Measurements from ENCODE around the gene NUDT3.
"Not testable (repeated sequence)": the region's sequence is repeated elsewhere in the genome, so short reads cannot be mapped to it uniquely, and the experiment has no call there.

The NUDT3 gene

DNA sequence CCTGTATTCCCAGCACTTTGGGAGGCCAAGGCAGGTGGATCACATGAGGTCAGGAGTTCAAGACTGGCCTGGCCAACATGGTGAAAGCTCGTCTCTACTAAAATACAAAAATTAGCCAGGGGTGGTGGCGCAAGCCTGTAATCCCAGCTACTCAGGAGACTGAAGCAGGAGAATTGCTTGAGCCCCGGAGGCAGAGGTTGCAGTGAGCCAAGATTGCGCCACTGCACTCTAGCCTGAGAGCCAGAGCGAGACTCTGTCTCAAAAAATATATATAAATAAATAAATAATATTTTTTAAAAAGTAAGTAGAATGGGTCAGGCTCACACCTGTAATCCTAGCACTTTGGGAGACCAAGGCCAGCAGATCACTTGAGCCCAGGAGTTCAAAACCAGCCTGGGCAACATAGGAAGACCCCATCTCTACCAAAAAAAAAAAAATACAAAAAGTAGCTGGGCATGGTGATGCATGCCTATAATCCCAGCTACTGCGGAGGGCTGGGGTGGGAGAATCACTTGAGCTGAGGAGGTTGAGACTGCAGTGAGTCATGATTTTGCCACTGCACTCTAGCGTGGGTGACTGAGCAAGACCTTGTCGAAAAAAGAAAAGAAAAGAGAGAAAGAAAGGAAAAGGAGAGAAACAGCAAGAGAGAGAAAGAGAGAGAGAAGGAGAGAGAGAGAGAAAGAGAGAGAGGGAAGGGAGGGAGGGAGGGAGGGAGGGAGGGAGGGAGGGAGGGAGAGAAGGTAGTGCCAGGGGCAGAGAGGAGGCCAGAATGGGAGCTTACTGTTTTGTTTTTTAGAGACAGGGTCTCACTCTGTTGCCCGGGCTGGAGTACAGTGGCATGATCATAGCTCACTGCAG lies 26.5 kb downstream of the NUDT3 start:
- DNase-seq = not testable (repeated sequence)

DNA sequence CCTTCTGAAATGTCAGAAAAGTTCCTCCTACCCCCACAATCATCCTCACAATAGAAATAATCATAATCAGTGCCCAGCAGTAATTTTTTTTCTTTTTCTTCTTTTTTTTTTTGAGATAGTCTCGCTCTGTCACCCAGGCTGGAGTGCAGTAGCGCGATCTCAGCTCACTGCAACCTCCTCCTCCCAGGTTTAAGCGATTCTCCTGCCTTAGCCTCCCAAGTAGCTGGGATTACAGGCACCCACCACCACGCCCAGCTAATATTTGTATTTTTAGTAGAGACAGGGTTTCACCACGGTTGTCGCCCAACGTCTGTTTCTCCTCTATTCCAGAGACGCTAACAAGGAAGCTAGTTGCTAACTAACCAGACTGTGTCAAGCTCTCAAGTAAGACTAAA lies 28.8 kb downstream of the NUDT3 start:
- DNase-seq = not testable (repeated sequence)

DNA sequence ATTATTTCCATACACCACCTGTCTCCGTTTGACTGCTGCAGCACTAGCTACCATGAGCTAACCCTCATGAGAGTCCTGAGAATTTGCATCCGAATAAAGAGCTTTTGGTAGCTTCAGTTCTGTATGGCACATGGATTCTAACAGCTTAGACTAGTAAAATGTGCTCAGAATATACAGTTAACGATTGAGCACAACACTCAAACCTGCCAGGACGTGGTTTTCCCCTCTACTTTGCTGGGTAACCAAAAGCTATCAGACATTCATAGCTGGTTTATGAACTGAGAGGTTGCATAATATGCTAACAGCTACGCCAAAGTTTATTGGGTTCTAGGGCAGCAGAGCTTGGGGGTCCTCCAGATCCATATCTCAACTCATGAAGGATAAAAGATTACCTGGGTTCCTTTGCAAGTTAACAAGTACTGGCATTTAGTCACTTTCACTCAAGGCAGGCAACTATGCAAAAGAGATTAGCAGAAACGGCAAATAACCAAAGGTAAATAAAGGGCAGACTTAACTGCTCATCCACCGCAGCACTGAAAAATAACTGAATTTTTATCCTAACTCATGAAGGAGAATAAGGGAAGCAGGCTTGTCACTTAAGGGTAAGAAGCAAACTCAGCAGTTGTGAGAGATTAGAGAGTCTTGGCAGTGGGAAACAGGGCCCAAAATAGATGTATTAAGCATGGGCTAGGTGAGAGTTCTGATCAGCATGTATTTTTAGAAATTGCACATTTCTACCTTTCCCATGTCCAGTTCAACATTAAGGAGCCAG lies 29.4 kb downstream of the NUDT3 start:
- DNase-seq = no peak

DNA sequence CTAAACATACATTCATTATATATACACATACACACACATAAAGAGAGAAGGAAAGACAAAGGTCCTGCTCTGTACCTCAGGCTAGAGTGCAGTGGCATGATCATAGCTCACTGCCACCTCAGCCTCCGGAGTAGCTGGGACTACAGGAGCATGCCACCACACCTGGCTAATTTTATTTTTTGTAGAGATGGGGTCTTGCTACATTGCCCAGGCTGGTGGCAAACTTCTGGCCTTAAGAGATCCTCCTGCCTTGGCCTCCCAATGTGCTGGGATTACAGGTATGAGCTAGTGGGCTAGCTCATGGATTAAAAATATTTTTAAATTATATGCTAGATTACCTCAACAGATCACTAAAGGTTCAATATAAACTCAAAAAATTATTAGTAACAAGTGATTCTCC lies 30.3 kb downstream of the NUDT3 start:
- DNase-seq = no peak

DNA sequence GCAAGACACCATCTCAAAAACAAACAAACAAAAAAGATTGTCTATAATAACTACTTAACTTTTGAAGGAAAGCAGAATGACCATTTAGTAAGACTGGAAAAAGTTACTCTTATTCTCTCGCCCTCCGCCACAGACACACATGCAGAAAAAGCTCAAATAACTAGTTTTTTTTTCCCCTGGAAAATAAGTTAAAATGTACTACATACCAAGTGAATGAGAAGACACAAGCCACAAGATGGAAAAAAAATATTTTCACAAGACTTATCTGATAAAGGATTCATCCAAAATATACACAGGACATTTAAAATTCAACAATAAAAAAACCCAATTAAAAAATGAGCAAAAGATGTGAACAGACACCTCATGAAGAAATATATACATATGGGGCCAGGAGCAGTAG lies 31.9 kb downstream of the NUDT3 start:
- no peak for DNase-seq

DNA sequence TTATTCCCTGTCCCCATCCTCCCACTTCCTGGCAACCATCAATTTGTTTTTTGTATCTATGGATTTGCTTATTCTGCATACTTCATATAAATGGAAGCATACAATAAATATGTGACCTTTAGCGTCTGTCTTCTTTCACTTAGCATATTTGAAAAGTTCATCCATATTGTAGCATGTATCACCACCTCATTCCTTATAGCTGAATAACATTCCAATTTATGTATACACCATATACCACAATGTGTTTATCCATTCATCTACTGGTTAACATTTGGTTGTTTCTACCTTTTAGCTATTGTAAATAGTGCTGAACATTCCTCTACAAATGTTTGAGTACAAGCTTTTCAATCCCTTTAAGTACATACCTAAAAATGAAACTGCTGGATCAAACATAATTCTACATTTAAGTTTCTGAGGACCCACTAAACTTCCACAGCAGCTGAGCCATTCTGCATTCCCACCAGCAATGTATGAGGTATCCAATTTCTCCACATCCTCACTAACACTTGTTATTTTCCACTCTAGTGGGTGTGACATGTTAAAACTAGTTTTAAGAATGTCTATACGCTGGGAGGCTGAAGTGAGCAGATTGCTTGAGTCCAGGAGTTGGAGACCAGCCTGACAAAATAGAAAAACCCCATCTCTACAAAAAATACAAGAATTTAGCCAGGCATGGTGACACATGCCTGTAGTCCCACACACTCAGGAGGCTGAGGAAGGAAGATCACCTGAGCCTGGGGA lies 32.9 kb downstream of the NUDT3 start:
- DNase-seq = no peak

DNA sequence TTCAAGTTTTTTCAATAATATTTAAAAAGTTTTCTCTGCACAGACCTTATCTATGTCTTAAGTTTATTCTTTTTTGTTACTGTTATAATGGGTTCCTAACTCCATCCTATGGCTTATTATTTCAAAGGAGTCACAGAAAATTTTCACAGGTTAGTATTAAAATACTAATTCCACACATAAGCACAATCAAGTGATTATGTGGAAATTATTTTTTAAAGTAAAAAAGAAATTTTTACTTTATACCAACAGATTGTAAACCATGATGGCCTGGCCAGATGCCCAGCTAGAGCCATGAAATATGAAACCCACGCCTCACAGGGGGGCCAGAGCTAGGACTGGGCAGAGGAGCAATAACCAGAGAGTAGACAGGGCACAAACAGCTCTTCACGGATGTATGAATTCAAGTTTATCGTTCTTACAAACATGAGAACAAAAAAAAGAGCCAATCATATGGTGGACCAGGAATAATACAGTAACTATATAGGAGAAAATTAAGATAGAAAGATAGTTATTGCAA lies 34.0 kb downstream of the NUDT3 start:
- DNase-seq = no peak

DNA sequence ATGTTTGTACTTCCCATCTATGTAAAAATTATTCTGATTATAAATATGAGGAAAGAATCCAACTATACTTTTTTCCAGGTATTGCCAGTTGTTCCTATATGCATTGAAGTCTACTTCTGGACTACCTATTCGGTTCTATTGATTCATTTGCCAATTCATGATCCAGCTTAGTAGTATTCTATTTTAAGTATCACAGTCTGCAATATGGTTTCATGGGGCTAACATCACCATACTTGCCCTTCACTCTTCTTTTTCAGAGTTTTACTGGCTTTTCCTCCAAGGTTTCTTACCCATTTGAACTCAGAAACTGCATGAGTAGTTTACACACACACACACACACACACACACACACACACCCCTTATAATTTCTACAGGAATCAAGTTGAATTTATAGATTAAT lies 34.5 kb downstream of the NUDT3 start:
- no peak for DNase-seq

DNA sequence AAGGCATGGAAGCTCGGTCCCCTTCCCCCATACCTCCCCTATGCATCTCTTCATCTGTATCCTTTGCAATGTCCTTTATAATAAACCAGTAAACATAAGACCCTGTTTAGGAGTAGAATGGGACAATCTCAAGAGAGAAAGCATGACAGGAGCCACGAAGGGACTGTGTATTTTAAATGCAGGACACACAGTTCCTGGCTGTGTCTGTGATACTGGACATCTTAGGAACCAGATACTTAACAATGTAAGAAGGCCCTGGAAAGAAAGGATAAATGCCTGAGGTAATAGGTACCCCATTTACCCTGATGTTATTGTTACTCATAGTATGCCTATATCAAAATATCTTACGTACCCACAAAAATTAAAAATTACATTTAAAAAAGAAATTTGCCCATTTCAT lies 36.6 kb downstream of the NUDT3 start:
- DNase-seq = no peak

DNA sequence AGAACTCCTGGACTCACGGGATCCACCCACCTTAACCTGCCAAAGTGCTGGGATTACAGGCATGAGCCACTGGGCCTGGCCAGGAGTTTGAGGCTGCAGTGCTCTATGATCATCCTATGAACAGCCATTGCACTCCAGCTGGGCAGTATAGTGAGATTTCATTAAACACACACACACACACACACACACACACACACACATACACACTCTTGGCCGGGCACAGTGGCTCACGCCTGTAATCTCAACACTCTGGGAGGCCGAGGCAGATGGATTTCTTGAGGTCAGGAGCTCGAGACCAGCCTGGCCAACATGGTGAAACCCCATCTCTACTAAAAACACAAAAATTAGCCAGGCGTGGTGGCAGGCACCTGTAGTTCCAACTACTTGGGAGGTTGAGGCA lies 38.2 kb downstream of the NUDT3 start:
- DNase-seq = not testable (repeated sequence)

DNA sequence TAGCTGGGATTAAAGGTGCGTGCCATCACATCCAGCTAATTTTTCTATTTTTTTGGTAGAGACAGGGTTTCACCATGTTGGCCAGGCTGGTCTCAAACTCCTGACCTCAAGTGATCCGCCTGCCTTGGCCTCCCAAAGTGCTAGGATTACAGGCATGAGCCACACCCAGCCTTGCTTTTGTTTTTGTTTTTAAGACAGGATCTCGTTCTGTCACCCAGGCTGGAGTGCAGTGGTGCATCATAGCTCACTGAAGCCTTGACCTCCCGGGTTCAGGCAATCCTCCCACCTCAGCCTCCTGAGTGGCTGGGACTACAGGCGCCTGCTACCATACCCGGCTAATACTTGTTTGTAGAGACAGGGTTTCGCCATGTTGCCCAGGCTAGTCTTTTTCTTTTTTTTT lies 38.9 kb downstream of the NUDT3 start:
- DNase-seq = not testable (repeated sequence)

DNA sequence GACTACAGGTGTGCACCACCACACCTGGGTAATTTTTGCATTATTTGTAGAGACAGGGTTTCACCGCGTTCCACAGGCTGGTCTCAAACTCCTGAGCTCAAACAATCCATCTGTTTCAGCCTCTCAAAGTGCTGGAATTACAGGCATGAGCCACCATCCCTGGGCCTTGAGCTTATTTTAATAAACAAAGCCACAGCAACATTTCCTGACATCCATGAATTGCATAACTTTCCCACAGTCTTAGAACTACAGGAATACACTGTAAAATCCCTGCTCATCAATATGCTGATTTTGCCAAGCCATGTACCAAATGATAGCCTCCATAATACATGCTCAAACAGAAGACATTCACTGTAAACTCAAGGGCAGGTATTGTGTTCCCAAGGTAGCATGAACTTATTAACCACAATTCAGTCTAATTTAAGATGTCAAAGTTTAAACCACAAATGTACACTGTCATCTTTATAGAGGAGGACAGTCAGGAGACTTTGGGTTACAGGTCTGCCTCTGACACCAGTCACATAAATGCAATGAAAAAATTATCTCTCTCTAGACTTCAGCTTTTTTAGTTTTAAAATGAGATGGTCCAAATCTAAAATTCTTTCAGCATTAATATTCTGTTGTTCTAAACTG lies 40.0 kb downstream of the NUDT3 start:
- no peak for DNase-seq

DNA sequence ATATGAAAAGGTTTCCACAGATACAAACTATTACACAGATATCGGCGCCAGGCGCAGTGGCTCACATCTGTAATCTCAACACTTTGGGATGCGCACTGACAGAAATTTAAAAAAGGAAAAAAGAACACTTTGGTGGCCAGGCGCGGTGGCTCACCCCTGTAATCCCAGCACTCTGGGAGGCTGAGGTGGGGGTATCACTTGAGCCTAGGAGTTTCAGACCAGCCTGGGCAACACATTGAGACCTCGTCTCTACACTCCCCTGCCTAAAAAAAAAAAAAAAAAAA lies 41.6 kb downstream of the NUDT3 start:
- no peak for DNase-seq

DNA sequence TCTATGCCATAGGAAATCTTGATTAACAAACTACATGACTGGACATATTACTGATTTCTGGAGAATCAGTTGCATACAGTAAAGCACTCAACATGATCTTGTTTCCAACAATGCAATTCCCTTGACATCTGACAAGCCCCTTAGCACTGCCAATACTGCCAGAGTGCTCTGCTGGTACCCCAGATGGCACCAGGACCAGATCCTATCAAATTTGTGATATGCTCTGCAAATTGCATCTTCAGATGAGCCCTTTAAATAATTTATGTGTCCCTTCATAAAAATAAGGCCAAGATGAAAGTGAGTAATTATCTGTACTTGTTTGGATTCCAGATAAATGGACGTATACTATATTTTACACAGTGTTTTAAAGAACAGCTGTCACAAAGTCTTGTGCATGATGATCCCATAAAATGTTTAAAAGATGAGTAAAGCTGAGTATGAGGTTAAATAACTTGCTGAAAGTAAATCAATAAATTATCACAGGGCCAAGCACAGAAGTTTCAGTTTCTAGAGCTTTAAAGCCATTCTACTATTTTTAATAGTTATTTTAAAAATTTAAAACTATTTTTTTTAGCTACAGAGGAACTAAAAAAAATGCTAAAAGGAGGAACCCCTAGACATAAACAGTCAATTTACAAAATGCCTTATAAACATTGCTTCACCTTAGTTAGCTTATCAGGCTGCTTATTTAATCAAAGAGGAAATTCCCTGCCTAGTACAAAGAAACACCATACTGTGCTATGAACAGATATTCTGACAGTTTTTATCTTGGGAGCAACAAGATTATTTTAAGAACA lies 42.1 kb downstream of the NUDT3 start:
- no peak for DNase-seq

DNA sequence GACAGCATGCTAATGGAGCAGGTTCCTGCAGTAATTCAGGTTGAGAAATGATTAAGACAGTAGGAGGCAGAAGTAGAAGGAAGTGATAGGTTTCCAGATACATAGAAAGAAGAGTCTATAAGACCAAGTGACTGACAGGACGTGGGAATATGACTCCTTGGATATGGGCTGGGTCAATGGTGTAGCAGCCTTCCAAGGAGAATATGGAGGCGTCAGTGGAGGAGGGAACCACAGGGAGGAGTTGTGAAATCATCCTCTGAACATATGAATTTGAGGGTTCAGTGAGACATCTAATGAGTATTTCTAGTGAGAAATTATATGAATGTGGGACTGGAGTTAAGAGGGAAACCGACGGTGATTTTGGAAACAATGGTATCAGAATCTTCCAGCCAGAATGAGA lies 43.3 kb downstream of the NUDT3 start:
- DNase-seq = no peak

DNA sequence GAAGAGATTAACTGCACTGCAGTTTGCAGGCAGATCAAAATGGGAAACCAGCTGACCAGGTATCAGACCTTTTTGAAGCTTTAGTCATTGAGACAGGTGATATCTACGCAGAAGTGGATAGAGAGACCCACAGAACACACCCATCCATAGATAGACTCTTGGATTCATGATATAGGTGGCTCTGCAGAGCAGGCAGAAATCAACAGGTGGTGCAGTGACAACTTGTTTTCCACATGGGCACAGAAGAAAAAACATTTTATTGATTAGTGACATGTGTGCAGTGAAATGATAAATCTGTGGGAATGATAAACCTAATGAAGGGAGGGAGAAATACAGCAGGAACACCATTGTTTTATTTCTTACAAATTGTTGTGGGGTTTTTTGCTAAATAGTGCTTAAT lies 45.2 kb downstream of the NUDT3 start:
- DNase-seq = no peak

DNA sequence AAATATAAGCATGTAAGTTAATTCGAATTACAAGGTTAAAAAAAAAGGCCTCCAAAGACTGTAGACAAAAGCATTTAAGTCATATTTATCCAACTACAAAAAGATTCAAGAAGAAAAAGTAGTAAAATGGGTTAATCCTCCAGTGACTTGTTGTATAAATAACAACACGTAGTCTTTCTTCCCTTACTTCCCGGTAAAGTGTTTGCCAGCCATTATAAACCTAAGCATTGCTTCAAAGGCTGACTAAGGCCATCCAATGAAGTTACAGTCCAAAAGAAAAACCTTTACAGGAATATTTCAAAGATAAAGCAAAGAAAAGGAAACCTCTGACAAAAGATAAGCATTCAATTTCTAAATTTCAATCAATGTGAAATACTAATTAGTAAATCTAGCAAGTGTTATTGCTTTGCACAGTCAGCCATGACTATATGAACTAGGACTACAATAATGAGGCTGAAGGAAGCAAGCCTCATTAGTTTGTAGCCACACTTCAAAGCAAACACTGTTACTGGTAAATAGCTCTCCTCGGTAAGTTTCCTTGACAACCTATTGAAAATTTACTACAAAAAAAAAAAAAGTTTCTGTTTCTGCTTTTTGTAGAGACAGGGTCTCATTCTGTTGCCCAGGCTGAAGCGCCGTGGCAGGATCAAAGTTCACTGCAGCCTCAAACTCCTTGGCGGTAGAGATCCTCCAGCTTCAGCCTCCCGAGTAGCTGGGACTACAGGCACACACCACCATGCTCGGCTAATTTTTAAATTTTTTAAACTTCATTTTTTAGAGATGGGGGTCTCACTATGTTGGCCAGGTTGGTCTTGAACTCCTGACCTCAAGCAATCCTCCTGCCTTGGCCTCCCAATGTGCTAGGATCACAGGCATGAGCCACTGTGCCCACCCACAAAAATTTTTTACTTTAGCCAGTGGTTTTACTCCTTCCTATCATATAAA lies 46.0 kb downstream of the NUDT3 start:
- DNase-seq = no peak

DNA sequence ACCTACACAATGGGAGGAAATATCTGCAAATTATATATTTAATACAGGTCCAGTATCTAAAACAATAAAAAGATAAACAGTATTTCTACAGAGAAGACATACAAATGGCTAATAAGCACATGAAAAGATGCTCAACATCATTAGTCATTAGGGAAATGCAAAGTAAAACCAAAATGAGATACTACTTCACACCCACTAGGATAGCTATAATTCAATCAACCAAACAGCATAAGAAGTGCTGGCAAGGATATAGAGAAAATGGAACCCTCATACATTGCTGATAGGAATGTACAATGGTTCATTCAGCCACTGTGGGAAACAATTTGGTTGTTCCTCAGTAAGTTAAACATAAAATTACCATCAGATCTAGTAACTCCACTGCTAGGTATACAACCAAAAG lies 48.7 kb downstream of the NUDT3 start:
- DNase-seq = no peak

DNA sequence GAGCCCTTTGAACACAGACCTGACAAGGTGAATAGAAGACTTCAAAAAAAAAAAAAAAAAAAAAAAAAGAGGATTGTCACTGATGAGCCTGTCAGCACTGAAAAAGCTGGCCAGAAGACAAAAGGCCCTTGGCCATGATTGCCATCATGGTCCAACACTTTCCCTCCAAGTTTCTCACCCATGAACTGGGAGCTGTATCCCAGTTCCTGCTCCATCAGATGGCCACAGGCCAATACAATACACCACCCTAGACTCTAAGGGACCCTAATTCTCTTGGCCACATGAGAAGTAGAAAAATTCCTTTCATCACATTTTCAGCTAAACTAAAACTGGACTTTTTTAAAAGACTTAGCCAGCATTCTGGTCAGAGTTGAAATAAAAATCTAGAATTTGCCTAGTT lies 50.2 kb downstream of the NUDT3 start:
- DNase-seq = no peak

DNA sequence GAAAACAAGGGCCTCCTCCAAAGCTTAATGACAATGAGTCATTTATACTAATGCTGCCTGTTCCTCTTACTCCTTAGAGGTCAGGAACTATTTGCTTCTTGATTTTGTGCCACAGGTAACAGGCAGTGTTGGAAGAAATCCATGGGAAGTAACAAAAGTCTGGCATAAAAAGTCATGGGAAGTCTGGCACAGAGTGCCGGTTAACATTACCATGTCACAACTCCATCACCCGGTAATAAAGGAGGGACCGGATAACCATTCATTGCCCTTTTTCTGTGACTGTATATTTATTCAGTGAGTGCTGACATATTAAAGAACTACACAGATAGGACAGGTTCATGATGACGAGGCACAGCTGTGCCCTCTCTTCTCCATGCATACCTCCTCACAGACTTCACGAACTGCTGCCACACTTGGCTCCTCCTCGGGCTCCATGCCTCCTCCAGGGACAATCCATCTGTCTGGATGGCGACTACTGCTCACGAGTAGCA lies 50.9 kb downstream of the NUDT3 start:
- no peak for DNase-seq

DNA sequence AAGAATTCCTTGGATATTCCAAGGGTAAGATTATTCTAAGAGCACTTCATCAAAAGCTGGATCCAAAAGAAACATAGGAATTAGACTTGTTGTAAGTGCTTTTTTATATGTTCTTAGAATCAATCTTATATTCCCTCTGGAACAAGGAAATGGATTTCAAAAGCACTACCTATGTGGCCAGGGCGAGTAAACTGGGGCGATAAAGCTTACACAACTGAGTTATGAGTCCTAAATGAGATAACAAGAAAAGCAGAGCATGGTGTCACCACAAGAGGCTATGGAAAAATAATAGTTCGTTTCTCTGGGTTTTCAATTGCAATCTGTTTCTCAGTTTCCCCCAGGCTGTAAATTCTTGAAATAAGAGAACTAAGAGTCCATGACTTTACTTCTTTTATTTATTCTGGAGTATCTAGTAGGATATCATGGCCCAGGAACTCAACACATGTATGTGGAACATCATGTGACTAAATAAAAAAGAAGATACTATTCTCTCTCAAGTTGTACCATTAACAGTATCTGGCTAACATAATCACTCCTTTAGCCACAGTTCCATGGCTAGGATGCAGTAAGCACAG lies 51.5 kb downstream of the NUDT3 start:
- DNase-seq = no peak
